ENCODE results near the gene SAMMSON. TPM values are rescaled to one million over a fixed set of nuclear protein-coding genes. Genes with fewer than 3 reads are reported as not detected.

SAMMSON gene
- total and polyA plus RNA-seq, 2 experiments from 2014 or later, result not detected

DNA sequence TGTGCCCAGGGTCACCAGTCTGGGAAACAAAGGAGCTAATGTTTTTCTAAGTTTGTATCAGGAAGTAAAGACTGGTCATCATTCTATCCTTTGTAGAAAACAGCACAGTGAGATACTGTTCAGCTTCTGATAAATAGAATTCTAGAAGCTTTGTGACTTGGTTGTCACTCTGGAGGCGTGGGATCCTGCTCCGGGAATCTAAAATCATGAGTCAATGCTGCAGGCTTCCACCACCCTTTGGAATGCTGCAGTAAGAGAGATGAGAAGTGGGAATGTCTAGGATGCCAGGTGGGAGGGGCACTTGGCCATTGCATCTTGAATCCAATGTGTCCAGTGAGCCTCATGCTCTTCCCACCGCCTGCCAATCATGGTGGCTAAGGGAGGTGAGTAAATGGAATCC lies 40.9 kb downstream of the SAMMSON start (continued):
- TF ChIP-seq, protein P1, sequence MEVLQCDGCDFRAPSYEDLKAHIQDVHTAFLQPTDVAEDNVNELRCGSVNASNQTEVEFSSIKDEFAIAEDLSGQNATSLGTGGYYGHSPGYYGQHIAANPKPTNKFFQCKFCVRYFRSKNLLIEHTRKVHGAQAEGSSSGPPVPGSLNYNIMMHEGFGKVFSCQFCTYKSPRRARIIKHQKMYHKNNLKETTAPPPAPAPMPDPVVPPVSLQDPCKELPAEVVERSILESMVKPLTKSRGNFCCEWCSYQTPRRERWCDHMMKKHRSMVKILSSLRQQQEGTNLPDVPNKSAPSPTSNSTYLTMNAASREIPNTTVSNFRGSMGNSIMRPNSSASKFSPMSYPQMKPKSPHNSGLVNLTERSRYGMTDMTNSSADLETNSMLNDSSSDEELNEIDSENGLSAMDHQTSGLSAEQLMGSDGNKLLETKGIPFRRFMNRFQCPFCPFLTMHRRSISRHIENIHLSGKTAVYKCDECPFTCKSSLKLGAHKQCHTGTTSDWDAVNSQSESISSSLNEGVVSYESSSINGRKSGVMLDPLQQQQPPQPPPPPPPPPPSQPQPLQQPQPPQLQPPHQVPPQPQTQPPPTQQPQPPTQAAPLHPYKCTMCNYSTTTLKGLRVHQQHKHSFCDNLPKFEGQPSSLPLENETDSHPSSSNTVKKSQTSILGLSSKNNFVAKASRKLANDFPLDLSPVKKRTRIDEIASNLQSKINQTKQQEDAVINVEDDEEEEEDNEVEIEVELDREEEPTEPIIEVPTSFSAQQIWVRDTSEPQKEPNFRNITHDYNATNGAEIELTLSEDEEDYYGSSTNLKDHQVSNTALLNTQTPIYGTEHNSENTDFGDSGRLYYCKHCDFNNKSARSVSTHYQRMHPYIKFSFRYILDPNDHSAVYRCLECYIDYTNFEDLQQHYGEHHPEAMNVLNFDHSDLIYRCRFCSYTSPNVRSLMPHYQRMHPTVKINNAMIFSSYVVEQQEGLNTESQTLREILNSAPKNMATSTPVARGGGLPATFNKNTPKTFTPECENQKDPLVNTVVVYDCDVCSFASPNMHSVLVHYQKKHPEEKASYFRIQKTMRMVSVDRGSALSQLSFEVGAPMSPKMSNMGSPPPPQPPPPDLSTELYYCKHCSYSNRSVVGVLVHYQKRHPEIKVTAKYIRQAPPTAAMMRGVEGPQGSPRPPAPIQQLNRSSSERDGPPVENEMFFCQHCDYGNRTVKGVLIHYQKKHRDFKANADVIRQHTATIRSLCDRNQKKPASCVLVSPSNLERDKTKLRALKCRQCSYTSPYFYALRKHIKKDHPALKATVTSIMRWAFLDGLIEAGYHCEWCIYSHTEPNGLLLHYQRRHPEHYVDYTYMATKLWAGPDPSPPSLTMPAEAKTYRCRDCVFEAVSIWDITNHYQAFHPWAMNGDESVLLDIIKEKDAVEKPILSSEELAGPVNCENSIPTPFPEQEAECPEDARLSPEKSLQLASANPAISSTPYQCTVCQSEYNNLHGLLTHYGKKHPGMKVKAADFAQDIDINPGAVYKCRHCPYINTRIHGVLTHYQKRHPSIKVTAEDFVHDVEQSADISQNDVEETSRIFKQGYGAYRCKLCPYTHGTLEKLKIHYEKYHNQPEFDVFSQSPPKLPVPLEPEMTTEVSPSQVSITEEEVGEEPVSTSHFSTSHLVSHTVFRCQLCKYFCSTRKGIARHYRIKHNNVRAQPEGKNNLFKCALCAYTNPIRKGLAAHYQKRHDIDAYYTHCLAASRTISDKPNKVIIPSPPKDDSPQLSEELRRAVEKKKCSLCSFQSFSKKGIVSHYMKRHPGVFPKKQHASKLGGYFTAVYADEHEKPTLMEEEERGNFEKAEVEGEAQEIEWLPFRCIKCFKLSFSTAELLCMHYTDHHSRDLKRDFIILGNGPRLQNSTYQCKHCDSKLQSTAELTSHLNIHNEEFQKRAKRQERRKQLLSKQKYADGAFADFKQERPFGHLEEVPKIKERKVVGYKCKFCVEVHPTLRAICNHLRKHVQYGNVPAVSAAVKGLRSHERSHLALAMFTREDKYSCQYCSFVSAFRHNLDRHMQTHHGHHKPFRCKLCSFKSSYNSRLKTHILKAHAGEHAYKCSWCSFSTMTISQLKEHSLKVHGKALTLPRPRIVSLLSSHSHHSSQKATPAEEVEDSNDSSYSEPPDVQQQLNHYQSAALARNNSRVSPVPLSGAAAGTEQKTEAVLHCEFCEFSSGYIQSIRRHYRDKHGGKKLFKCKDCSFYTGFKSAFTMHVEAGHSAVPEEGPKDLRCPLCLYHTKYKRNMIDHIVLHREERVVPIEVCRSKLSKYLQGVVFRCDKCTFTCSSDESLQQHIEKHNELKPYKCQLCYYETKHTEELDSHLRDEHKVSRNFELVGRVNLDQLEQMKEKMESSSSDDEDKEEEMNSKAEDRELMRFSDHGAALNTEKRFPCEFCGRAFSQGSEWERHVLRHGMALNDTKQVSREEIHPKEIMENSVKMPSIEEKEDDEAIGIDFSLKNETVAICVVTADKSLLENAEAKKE (CRISPR knock-in tag; IDR thresholded peaks at IDR 0.05), result no peak

DNA sequence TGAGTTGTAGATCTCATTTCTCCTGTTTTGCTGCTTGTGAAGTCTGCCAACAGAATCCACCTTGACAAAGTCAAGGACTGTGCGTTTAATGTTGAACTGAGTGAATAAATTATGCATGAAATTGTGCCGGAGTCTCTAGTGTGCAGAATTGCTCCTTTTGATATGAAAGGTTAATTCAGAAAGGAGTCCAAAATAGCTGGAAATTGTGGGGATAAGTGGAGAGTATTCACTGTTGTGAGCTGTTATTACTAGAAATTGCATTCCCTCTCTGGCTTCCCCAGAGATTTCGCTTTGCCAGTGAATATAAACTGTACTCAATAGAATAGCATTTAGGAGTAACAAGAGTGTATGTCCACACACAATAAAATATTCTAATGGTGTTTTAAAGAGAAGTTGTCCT lies 43.1 kb downstream of the SAMMSON start:
- Mint-ChIP-seq H3K4me3 (no peak overlapping the region), H3K27me3 (ENCODE audit: insufficient read depth, low read depth, poor library complexity) (peaks cover 7% of the 10 kb centered on the region), H3K27ac (no peak overlapping the region), H3K4me1 (peaks cover 13% of the 10 kb centered on the region; the same call in 2 of the 3 replicates), H3K9me3 (0 out of 3 replicates have a peak, but pooled peaks cover 2% of the 10 kb centered on the region), H3K36me3 (ENCODE audit: low read depth) (no peaks in the 10 kb centered on the region)
- Histone ChIP-seq H4K20me1 (replicated peaks; ENCODE audit: insufficient read depth) (no peaks in the 10 kb centered on the region), H3K4me1 (ENCODE audit: insufficient read depth) (peaks cover 6% of the 10 kb centered on the region), H3K27ac (ENCODE audit: low read depth) (no peak overlapping the region), H3K9me2 (ENCODE audit: insufficient read depth) (0 out of 2 replicates have a peak, but pooled peaks cover 3% of the 10 kb centered on the region), H2AFZ (no peak overlapping the region), H3K27me3 (ENCODE audit: insufficient read depth) (no peaks in the 10 kb centered on the region), H3K36me3 (ENCODE audit: insufficient read depth) (no peaks in the 10 kb centered on the region), H3K79me2 (replicated peaks; ENCODE audit: insufficient read depth) (no peaks in the 10 kb centered on the region), H3F3A (replicated peaks; ENCODE audit: low read depth) (no peaks in the 10 kb centered on the region), H3K4me2 (no peak overlapping the region), H3K4me3 (no peak overlapping the region)
- DNase-seq (ENCODE audit: low spot score), result no peak
- no peak for ATAC-seq
- no peak for TF ChIP-seq NANOG (IDR thresholded peaks at IDR 0.05; ENCODE audit: borderline replicate concordance)
- no peak for TF ChIP-seq JUNB (IDR thresholded peaks at IDR 0.05; ENCODE audit: unreplicated experiment)
- TF ChIP-seq EZH2 (IDR thresholded peaks at IDR 0.05; ENCODE audit: low read depth, unreplicated experiment), result no peak
- TF ChIP-seq CREB1 (CRISPR knock-in tag; IDR thresholded peaks at IDR 0.05; ENCODE audit: low read depth), result no peak
- TF ChIP-seq, protein P2, sequence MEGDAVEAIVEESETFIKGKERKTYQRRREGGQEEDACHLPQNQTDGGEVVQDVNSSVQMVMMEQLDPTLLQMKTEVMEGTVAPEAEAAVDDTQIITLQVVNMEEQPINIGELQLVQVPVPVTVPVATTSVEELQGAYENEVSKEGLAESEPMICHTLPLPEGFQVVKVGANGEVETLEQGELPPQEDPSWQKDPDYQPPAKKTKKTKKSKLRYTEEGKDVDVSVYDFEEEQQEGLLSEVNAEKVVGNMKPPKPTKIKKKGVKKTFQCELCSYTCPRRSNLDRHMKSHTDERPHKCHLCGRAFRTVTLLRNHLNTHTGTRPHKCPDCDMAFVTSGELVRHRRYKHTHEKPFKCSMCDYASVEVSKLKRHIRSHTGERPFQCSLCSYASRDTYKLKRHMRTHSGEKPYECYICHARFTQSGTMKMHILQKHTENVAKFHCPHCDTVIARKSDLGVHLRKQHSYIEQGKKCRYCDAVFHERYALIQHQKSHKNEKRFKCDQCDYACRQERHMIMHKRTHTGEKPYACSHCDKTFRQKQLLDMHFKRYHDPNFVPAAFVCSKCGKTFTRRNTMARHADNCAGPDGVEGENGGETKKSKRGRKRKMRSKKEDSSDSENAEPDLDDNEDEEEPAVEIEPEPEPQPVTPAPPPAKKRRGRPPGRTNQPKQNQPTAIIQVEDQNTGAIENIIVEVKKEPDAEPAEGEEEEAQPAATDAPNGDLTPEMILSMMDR (conservative IDR thresholded peaks at IDR 0.05; ENCODE audit: low read depth in 2 of 2), result no peak
- TF ChIP-seq STAT1 (IDR thresholded peaks at IDR 0.05; ENCODE audit: unreplicated experiment), result no peak
- TF ChIP-seq EZH2phosphoT487 (IDR thresholded peaks at IDR 0.05; ENCODE audit: unreplicated experiment), result no peak
- TF ChIP-seq, protein P3, sequence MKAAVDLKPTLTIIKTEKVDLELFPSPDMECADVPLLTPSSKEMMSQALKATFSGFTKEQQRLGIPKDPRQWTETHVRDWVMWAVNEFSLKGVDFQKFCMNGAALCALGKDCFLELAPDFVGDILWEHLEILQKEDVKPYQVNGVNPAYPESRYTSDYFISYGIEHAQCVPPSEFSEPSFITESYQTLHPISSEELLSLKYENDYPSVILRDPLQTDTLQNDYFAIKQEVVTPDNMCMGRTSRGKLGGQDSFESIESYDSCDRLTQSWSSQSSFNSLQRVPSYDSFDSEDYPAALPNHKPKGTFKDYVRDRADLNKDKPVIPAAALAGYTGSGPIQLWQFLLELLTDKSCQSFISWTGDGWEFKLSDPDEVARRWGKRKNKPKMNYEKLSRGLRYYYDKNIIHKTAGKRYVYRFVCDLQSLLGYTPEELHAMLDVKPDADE (IDR thresholded peaks at IDR 0.05), result no peak

All from GM23338 (cell line).